Colonic mucosa (tissue), 4 donors: ENCODE measurements around the gene MANSC4. TPM values are rescaled to one million over a fixed set of nuclear protein-coding genes. Genes with fewer than 3 reads are reported as not detected.

Source experiments
- DNase-seq: peaks from one replicate; pipeline ENCODE4 v3.0.0-alpha.2; 2020
- H3K27ac ChIP-seq: fragments of 200-600 bp; one replicate; pipeline ENCODE4 v1.8.0; 2021
- H3K27me3 ChIP-seq: fragments of 200-600 bp; one replicate; pipeline ENCODE4 v1.8.0; 2021
- H3K36me3 ChIP-seq: fragments of 200-600 bp; one replicate; pipeline ENCODE4 v1.8.0; 2021
- H3K4me1 ChIP-seq: fragments of 200-600 bp; one replicate; pipeline ENCODE4 v1.8.0; 2021; ENCODE audit warnings: mild to moderate bottlenecking
- H3K4me3 ChIP-seq: fragments of 200-600 bp; one replicate; pipeline ENCODE4 v1.8.0; 2021
- H3K9ac ChIP-seq, 2 donors: one replicate each; pipeline ENCODE4 v1.7.0; 2013; ENCODE audit warnings: control low read depth in 2 of 2, low read depth in 2 of 2, low read length in 2 of 2
- H3K9me3 ChIP-seq: fragments of 200-600 bp; one replicate; pipeline ENCODE4 v1.8.0; 2021
- intact Hi-C: fragments of 100-400 bp; cut with DNase I; formaldehyde crosslinking; loops from one replicate; pipeline ENCODE4 v1.14.1; 2022
- total RNA-seq, 2 donors: library from RNA; stranded (reverse); fragmentation: NEBNext Ultra II Directional in 1 of 2; extraction: Animal tissue kit (Norgen Biotek cat#: 25700) in 1 of 2; gene quantifications; one replicate each; pipeline ENCODE4 v1.2.1, GENCODE V29; 2021
- TF ChIP-seq, protein P1 (sequence below): fragments of 200-600 bp; IDR thresholded peaks from one replicate; pipeline ENCODE4 v1.8.0; 2022; ENCODE audit warnings: antibody characterized with exemption, mild to moderate bottlenecking
- donor health status: healthy.
- donor health status: DM: no; HTN: no; CAD: no.
- donor health status: DM: no; HTN: no; CAD: no.

Gene MANSC4
- total RNA-seq, 2 donors from 2014 or later: not detected

DNA sequence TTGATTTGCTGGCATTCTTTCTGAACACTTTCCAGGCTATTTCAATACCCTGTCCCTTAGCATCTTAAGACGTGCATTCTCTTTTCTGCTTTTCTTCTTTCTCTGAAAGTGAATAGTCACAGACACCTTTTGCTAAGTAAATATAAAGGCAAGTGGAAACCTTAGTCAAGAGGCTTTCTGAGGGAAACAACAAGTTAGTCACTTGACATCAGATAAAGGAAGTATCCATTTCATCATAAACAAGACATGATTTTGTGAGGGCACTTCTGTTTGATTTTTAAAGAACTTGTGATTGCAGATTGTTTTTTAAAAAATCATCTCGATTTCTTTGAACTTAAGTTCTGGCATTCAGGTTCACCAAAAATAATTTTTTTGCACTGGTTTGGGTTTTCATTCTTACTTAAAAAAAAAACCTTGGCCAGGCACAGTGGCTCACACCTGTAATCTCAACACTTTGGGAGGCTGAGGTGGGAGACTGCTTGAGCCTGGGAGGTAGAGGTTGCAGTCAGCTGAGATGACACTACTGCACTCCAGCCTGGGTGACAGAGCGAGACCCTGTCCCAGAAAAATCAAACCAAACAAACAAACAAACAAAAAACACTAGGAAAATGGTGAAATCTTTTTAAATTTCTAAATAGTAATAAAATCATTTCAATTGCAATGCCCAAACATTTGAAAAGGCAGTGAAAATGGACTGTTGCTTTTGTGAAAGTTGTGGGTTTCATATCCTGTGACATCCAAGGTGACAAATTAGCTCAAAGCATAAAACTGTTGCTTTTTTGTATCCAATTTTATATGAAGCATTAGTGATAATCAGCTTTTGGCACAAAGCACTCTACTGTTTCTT is 8.3 kb downstream of the MANSC4 start:
- H3K9ac ChIP-seq: no peak overlapping the region
- H3K27me3 ChIP-seq: no peaks in the 10 kb centered on the region
- no peaks in the 10 kb centered on the region for H3K36me3 ChIP-seq
- H3K27ac ChIP-seq: no peak overlapping the region
- DNase-seq: no peak
- H3K4me3 ChIP-seq: no peak overlapping the region
- no peaks in the 10 kb centered on the region for H3K4me1 ChIP-seq
- intact Hi-C loops: no loop called here
- TF ChIP-seq, protein P1, sequence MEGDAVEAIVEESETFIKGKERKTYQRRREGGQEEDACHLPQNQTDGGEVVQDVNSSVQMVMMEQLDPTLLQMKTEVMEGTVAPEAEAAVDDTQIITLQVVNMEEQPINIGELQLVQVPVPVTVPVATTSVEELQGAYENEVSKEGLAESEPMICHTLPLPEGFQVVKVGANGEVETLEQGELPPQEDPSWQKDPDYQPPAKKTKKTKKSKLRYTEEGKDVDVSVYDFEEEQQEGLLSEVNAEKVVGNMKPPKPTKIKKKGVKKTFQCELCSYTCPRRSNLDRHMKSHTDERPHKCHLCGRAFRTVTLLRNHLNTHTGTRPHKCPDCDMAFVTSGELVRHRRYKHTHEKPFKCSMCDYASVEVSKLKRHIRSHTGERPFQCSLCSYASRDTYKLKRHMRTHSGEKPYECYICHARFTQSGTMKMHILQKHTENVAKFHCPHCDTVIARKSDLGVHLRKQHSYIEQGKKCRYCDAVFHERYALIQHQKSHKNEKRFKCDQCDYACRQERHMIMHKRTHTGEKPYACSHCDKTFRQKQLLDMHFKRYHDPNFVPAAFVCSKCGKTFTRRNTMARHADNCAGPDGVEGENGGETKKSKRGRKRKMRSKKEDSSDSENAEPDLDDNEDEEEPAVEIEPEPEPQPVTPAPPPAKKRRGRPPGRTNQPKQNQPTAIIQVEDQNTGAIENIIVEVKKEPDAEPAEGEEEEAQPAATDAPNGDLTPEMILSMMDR: no peak
- H3K9me3 ChIP-seq: no peaks in the 10 kb centered on the region

DNA sequence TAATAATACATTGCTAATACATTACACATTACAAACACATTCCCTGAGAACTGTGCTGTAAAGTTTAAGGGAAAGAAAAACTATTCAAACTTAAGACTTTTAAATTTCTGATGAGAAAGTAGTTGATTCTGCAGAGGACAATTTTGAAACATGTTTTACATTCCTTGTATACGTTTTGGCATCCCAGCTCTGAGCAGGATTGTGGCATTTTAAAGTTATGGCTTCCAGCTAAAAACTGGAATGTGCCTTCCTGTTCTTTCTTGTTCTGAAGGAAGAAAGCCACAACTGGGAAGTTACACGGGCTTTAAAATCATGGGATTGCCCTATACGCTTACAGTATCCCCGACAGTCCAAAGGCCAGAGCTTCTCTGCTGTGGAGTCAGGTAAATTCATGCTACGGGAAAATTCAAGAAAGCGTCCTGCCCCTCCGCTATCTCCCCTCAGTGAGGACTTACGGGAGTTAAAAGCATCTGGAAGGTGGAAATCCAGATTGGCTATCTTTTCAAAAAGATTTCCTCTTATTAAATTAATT is 10.8 kb downstream of the MANSC4 start:
- intact Hi-C loops: no loop called here
- H3K4me3 ChIP-seq: no peak overlapping the region

DNA sequence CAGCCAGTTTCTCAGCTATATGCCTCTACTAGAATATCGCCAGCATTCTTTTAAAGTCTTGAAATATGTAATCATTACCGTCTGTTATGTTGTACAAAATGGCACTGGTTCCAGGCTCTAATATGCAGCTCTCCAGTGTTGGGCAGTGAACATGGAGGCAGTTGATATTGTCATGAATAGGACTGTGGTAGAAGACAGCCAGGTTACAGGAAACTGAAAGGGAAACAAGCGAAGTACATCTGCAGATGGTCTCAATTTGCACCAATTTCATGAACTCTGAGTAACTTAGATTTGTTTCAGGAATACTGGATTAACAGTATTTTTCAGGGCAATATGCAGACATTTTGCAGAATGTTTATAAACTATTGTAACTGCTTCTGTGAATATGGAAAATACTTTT is 13.4 kb downstream of the MANSC4 start:
- TF ChIP-seq, protein P1: no peak
- H3K36me3 ChIP-seq: no peaks in the 10 kb centered on the region
- no peaks in the 10 kb centered on the region for H3K27me3 ChIP-seq
- H3K9me3 ChIP-seq: no peaks in the 10 kb centered on the region
- no peak for DNase-seq
- intact Hi-C loops: no loop called here
- H3K27ac ChIP-seq: no peak overlapping the region
- H3K9ac ChIP-seq: no peak overlapping the region
- no peak overlapping the region for H3K4me3 ChIP-seq
- H3K4me1 ChIP-seq: no peaks in the 10 kb centered on the region

More for the DNA sequence above, 10.8 kb downstream of the MANSC4 start:
- Histone ChIP-seq H3K36me3 (no peaks in the 10 kb centered on the region), H3K9me3 (no peaks in the 10 kb centered on the region), H3K27me3 (no peaks in the 10 kb centered on the region), H3K4me1 (no peaks in the 10 kb centered on the region), H3K9ac (no peak overlapping the region), H3K27ac (no peak overlapping the region)
- DNase-seq: no peak
- TF ChIP-seq, protein P1: no peak

DNA sequence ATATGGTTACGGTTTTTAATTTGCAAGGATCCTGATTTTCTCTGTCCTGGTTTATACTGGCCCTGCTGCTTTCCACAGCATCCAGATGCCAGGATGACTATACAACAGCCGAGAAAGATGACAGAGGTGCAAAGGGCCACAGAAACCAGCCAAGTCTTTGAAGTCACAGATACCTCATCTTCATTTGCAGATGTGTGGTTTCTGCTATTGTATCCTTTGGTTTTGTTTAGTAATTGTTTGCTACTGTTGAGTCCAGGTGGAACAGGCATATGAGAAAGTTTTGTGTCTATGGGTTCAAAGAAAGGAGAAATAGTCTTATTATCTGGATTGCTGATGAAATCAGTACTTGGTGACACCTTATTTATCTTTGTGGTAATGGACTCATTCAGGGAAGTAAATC is 17.3 kb downstream of the MANSC4 start:
- H3K36me3 ChIP-seq: no peaks in the 10 kb centered on the region
- no peaks in the 10 kb centered on the region for H3K27me3 ChIP-seq
- TF ChIP-seq, protein P1: no peak
- no peak overlapping the region for H3K27ac ChIP-seq
- intact Hi-C loops: no loop called here
- H3K4me3 ChIP-seq: no peak overlapping the region
- no peak for DNase-seq
- H3K4me1 ChIP-seq: no peaks in the 10 kb centered on the region
- no peak overlapping the region for H3K9ac ChIP-seq
- no peaks in the 10 kb centered on the region for H3K9me3 ChIP-seq

DNA sequence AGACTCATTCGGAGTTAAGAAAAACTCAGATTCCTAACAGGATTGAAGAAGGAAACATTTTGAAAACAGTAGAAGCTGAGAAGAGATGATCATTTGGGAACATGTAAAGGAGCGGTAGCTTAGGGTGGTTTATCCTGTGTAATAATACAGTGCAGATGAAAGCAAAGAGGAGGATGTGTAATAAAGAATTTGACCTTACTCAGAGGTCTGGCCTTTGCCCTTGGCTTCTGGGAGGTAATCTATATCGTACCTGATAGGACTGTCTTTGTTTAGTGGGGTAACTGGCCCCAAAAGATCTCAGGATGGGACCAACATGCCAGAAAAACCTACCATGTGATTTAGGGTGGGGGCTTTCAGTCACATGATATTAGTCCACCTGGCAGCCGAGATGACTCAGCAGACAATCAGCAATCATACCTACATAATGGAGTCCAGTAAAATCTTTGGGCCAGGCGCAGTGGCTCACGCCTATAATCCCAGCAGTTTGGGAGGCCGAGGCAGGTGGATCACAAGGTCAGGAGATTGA is 23.3 kb downstream of the MANSC4 start:
- H3K9me3 ChIP-seq: no peaks in the 10 kb centered on the region
- intact Hi-C loops: no loop called here
- H3K36me3 ChIP-seq: no peaks in the 10 kb centered on the region
- no peaks in the 10 kb centered on the region for H3K27me3 ChIP-seq
- no peak for DNase-seq
- H3K4me3 ChIP-seq: no peak overlapping the region
- H3K9ac ChIP-seq: no peak overlapping the region
- no peak overlapping the region for H3K27ac ChIP-seq
- TF ChIP-seq, protein P1: no peak
- H3K4me1 ChIP-seq: no peaks in the 10 kb centered on the region
